ENCODE results near the gene FAM89B. TPM values are rescaled to one million over a fixed set of nuclear protein-coding genes. Genes with fewer than 3 reads are reported as not detected.

FAM89B gene
- total RNA-seq, 1 experiment from 2014 or later, result 102 TPM

GRCh38 chr11:65558930-65559509 is 13.3 kb upstream of the FAM89B start:
- H3K4me1 ChIP-seq (ENCODE audit: control insufficient read depth, insufficient read depth, low read length), result peaks cover 63% of the 10 kb centered on the region
- POLR2A ChIA-PET, result no interaction called here
- peak overlapping the region; percentile 50 to 60 for H3K4me3 ChIP-seq (ENCODE audit: low read depth in 2 of 2, low read length in 2 of 2)
- CTCF ChIA-PET, result interaction anchor here (0.6 to 3.1 kb wide), 4 partner anchors 12 to 97 kb away, joined by 3 to 15 read pairs (median 4); partner anchors contain the start of gene ZNRD2
- H3K27me3 ChIP-seq (ENCODE audit: control insufficient read depth, insufficient read depth, low read length), result no peaks in the 10 kb centered on the region
- ATAC-seq (peak; percentile 20), DNase-seq (ENCODE audit: low read depth, low spot score) (no peak)
- TF ChIP-seq, protein P1, sequence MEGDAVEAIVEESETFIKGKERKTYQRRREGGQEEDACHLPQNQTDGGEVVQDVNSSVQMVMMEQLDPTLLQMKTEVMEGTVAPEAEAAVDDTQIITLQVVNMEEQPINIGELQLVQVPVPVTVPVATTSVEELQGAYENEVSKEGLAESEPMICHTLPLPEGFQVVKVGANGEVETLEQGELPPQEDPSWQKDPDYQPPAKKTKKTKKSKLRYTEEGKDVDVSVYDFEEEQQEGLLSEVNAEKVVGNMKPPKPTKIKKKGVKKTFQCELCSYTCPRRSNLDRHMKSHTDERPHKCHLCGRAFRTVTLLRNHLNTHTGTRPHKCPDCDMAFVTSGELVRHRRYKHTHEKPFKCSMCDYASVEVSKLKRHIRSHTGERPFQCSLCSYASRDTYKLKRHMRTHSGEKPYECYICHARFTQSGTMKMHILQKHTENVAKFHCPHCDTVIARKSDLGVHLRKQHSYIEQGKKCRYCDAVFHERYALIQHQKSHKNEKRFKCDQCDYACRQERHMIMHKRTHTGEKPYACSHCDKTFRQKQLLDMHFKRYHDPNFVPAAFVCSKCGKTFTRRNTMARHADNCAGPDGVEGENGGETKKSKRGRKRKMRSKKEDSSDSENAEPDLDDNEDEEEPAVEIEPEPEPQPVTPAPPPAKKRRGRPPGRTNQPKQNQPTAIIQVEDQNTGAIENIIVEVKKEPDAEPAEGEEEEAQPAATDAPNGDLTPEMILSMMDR (IDR thresholded peaks at IDR 0.05), result no peak
- TF ChIP-seq REST (IDR thresholded peaks at IDR 0.05; ENCODE audit: insufficient read depth in 1 of 2, low read depth in 2 of 2, low read length in 1 of 2) (no peak), SIN3A (IDR thresholded peaks at IDR 0.05; ENCODE audit: borderline replicate concordance, insufficient read depth, low read depth, low read length) (no peak), POLR2AphosphoS5 (IDR thresholded peaks at IDR 0.05; ENCODE audit: low read depth, low read length) (0 out of 2 replicates have a peak, but pooled peaks have one; percentile 10)
- no TSS peak for BruUV-seq (replicated peaks)
- in situ Hi-C loops (cut with HindIII; ENCODE audit: low pct_unique_long_range_greater_than_20kb, low sequenced_read_pairs) (no loop called here), intact Hi-C loops (cut with micrococcal nuclease; ENCODE audit: unreplicated experiment) (loop anchor here (10.0 kb wide), 1 partner anchor 296 kb away; the partner anchor contains the start of gene CFL1)
- H3K27ac ChIP-seq (ENCODE audit: low read length), result peak overlapping the region; percentile 90
- no peaks in the 10 kb centered on the region for H3K9me3 ChIP-seq (ENCODE audit: control insufficient read depth, insufficient read depth, low read depth, low read length)
- H3K36me3 ChIP-seq (ENCODE audit: control insufficient read depth, insufficient read depth, low read length), result no peaks in the 10 kb centered on the region

- peak overlapping the region in 1 of 2 experiments; percentile 3; a peak in 1 of 4 replicates for H3K4me3 ChIP-seq (ENCODE audit: low read depth in 2 of 2, low read length in 2 of 2)
- intact Hi-C loops (cut with micrococcal nuclease; ENCODE audit: unreplicated experiment) (loop anchor here (10.0 kb wide), 1 partner anchor 295 kb away; the partner anchor contains the start of gene CFL1), in situ Hi-C loops (cut with HindIII; ENCODE audit: low pct_unique_long_range_greater_than_20kb, low sequenced_read_pairs) (no loop called here)
- CTCF ChIA-PET, result interaction anchor here (0.6 to 3.1 kb wide), 4 partner anchors 11 to 98 kb away, joined by 3 to 15 read pairs (median 4); partner anchors contain the start of genes FAM89B and ZNRD2
- H3K36me3 ChIP-seq (ENCODE audit: control insufficient read depth, insufficient read depth, low read length), result no peaks in the 10 kb centered on the region
- DNase-seq (ENCODE audit: low read depth, low spot score), result no peak
- POLR2A ChIA-PET, result interaction anchor here (1.2 kb wide), 1 partner anchor 52 kb away, joined by 6 read pairs; no protein-coding TSS in a partner anchor
- H3K4me1 ChIP-seq (ENCODE audit: control insufficient read depth, insufficient read depth, low read length), result peaks cover 57% of the 10 kb centered on the region
- H3K27me3 ChIP-seq (ENCODE audit: control insufficient read depth, insufficient read depth, low read length), result no peaks in the 10 kb centered on the region
- ATAC-seq, result peak; percentile 29; the same call in 1 of the 2 replicates
- no TSS peak for BruUV-seq (replicated peaks)
- H3K27ac ChIP-seq (ENCODE audit: low read length), result peak overlapping the region; percentile 90
- TF ChIP-seq SIN3A (IDR thresholded peaks at IDR 0.05; ENCODE audit: borderline replicate concordance, insufficient read depth, low read depth, low read length), result no peak
- no peak for TF ChIP-seq REST (IDR thresholded peaks at IDR 0.05; ENCODE audit: insufficient read depth in 1 of 2, low read depth in 2 of 2, low read length in 1 of 2)
- TF ChIP-seq POLR2AphosphoS5 (IDR thresholded peaks at IDR 0.05; ENCODE audit: low read depth, low read length), result no peak
- TF ChIP-seq, protein P1 (IDR thresholded peaks at IDR 0.05), result no peak
- no peak for TF ChIP-seq TCF7L2 (IDR thresholded peaks at IDR 0.05; ENCODE audit: low read depth, low read length)
- no peaks in the 10 kb centered on the region for H3K9me3 ChIP-seq (ENCODE audit: control insufficient read depth, insufficient read depth, low read depth, low read length)
These were observed 12.8 kb upstream of the FAM89B start for GRCh38 chr11:65559535-65559934.
